ENCODE data around the gene ABTB2.

GRCh38 chr11:34266090-34266912, 91.5 kb downstream of the ABTB2 start:
- TF ChIP-seq POLR2A (IDR thresholded peaks at IDR 0.05) = no peak
- no peak for TF ChIP-seq CTCF (IDR thresholded peaks at IDR 0.05)
